Muscle of leg (tissue), 9 donors: ENCODE results near the gene CRTAC1. TPM values are rescaled to one million over a fixed set of nuclear protein-coding genes. Genes with fewer than 3 reads are reported as not detected.

Experiments
- polyA plus RNA-seq, 8 donors: library from polyadenylated mRNA; unstranded; fragments of 120-200 nt; gene quantifications; one replicate each; pipeline versions ENCODE4 v1.2.1 to v1.2.3, GENCODE V29; 2013; ENCODE audit warnings: inconsistent platforms in 1 of 8, low replicate concordance in 1 of 8; ENCODE audit not compliant: insufficient read length in 8 of 8, insufficient read depth in 1 of 8
- total RNA-seq: library from RNA; stranded (reverse); fragments of 120-200 nt; gene quantifications from one replicate; pipeline ENCODE4 v1.2.4, GENCODE V29; 2013

Gene CRTAC1
- total and polyA plus RNA-seq, 9 donors = 0.15 to 1.3 (median 0.54) TPM

Other genes starting within 250 kb of the CRTAC1 start
- gene GOLGA7B, start 180.8 kb downstream of the CRTAC1 start, total RNA-seq = 0.04 TPM
- gene GOLGA7B, start 180.8 kb downstream of the CRTAC1 start, polyA plus RNA-seq = under 1 TPM; 0.03 to 0.12 (median 0.07) TPM
- gene R3HCC1L, start 104.0 kb upstream of the CRTAC1 start, total RNA-seq = 13.5 TPM
- 10 to 100 TPM in 7 of 8 donors, 1 to 10 TPM in 1; 10.0 to 13.2 (median 11.8) TPM for gene R3HCC1L, start 104.0 kb upstream of the CRTAC1 start, polyA plus RNA-seq
- 9.7 TPM for gene LOXL4, start 237.6 kb upstream of the CRTAC1 start, total RNA-seq
- 10 to 100 TPM in 1 of 8 donors, 1 to 10 TPM in 7; 6.4 to 11.8 (median 9.2) TPM for gene LOXL4, start 237.6 kb upstream of the CRTAC1 start, polyA plus RNA-seq